ENCODE results near the gene RNASEH1. TPM values are rescaled to one million over a fixed set of nuclear protein-coding genes. Genes with fewer than 3 reads are reported as not detected.

RNASEH1 gene
- total and polyA plus RNA-seq, 2 of the 4 experiments (the other 2 are of a cell fraction) = 23.5 to 23.7 TPM

DNA sequence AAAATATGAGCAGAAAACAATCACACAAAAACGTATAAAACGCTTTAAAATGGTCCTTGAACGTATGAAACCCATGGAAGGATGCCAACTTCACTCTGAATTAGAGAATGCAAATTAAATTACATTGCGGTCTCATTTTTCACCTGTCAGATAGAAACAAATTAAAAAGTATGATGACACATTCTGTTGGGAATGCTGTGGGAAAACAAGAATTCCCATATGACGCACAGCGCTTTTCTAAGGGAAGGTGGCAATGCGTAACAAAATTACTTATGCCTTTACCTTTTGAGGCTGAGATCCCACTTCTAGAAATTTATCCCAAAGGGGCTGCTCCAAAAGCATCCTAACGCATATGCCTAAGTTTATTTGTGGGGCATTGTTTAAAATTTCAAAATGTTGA lies 13.2 kb upstream of the RNASEH1 start:
- Histone ChIP-seq H3K4ac (ENCODE audit: low read depth, low read length) (no peak overlapping the region), H2BK5ac (ENCODE audit: low read depth, low read length, poor library complexity, severe bottlenecking) (no peak overlapping the region), H3K4me3 (ENCODE audit: insufficient read depth, low read depth, low read length) (no peak overlapping the region), H3K56ac (ENCODE audit: extremely low read depth, insufficient read depth, low read length) (no peak overlapping the region), H4K20me1 (ENCODE audit: insufficient read depth, low read length) (peaks cover 11% of the 10 kb centered on the region), H3K9me3 (ENCODE audit: control insufficient read depth, insufficient read depth, low read length) (no peaks in the 10 kb centered on the region), H3K18ac (ENCODE audit: low read depth, low read length) (no peak overlapping the region), H2AK9ac (replicated peaks; ENCODE audit: low read depth, low read length, poor library complexity) (no peak overlapping the region), H2AK5ac (ENCODE audit: low read depth, low read length) (no peak overlapping the region), H4K91ac (ENCODE audit: insufficient read depth, low read depth, low read length) (no peak overlapping the region), H3K4me2 (ENCODE audit: low read depth, low read length) (no peak overlapping the region), H3K9me1 (ENCODE audit: insufficient read depth, low read length) (no peaks in the 10 kb centered on the region), H3K9ac (ENCODE audit: low read depth, low read length) (no peak overlapping the region), H2AFZ (replicated peaks; ENCODE audit: low read length, poor library complexity) (no peak overlapping the region), H3K27ac (ENCODE audit: insufficient read depth, low read length) (no peak overlapping the region), H4K8ac (ENCODE audit: low read depth in 2 of 2, low read length in 2 of 2) (no peak overlapping the region), H4K5ac (ENCODE audit: low read depth, low read length) (no peak overlapping the region; the same call in 1 of the 2 replicates), H3K79me1 (ENCODE audit: low read depth in 1 of 2, low read length in 2 of 2) (peaks cover 0 to 5% of the 10 kb centered on the region in 2 experiments; a peak in 1 of 4 replicates), H3K36me3 (ENCODE audit: control insufficient read depth, insufficient read depth, low read length) (no peaks in the 10 kb centered on the region; the same call in 1 of the 2 replicates), H3K4me1 (ENCODE audit: control insufficient read depth, insufficient read depth, low read length) (no peaks in the 10 kb centered on the region), H3K14ac (replicated peaks; ENCODE audit: low read depth, low read length) (no peak overlapping the region), H2BK15ac (ENCODE audit: low read depth, low read length) (no peak overlapping the region), H3K23ac (ENCODE audit: low read depth, low read length) (no peak overlapping the region), H3K27me3 (ENCODE audit: control insufficient read depth, insufficient read depth, low read length) (no peaks in the 10 kb centered on the region), H2BK120ac (ENCODE audit: low read depth, low read length) (no peak overlapping the region), H2BK20ac (ENCODE audit: low read depth, low read length) (no peak overlapping the region)
- no TSS peak for BruUV-seq (replicated peaks)
- no peak for TF ChIP-seq RCOR1 (IDR thresholded peaks at IDR 0.05; ENCODE audit: insufficient replicate concordance, low read length)
- TF ChIP-seq MAZ (IDR thresholded peaks at IDR 0.05; ENCODE audit: borderline replicate concordance, low read depth, low read length) = no peak
- TF ChIP-seq CHD1 (IDR thresholded peaks at IDR 0.05; ENCODE audit: low read depth, low read length) = no peak
- TF ChIP-seq, protein P1, sequence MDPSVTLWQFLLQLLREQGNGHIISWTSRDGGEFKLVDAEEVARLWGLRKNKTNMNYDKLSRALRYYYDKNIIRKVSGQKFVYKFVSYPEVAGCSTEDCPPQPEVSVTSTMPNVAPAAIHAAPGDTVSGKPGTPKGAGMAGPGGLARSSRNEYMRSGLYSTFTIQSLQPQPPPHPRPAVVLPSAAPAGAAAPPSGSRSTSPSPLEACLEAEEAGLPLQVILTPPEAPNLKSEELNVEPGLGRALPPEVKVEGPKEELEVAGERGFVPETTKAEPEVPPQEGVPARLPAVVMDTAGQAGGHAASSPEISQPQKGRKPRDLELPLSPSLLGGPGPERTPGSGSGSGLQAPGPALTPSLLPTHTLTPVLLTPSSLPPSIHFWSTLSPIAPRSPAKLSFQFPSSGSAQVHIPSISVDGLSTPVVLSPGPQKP (IDR thresholded peaks at IDR 0.05; ENCODE audit: borderline replicate concordance, low read depth, low read length) = no peak
- TF ChIP-seq BHLHE40 (IDR thresholded peaks at IDR 0.05; ENCODE audit: low read depth, low read length) = no peak
- TF ChIP-seq NFE2L2 (IDR thresholded peaks at IDR 0.05; ENCODE audit: low read depth, low read length) = no peak
- TF ChIP-seq CEBPB (IDR thresholded peaks at IDR 0.05; ENCODE audit: low read depth, low read length) = no peak
- no peak for TF ChIP-seq MXI1 (IDR thresholded peaks at IDR 0.05; ENCODE audit: borderline replicate concordance, low read depth, low read length)
- TF ChIP-seq SMC3 (IDR thresholded peaks at IDR 0.05; ENCODE audit: low read depth, low read length) = no peak
- no peak for TF ChIP-seq RAD21 (IDR thresholded peaks at IDR 0.05; ENCODE audit: low read length)
- TF ChIP-seq, protein P2, sequence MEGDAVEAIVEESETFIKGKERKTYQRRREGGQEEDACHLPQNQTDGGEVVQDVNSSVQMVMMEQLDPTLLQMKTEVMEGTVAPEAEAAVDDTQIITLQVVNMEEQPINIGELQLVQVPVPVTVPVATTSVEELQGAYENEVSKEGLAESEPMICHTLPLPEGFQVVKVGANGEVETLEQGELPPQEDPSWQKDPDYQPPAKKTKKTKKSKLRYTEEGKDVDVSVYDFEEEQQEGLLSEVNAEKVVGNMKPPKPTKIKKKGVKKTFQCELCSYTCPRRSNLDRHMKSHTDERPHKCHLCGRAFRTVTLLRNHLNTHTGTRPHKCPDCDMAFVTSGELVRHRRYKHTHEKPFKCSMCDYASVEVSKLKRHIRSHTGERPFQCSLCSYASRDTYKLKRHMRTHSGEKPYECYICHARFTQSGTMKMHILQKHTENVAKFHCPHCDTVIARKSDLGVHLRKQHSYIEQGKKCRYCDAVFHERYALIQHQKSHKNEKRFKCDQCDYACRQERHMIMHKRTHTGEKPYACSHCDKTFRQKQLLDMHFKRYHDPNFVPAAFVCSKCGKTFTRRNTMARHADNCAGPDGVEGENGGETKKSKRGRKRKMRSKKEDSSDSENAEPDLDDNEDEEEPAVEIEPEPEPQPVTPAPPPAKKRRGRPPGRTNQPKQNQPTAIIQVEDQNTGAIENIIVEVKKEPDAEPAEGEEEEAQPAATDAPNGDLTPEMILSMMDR (conservative IDR thresholded peaks at IDR 0.05; ENCODE audit: low read depth, low read length) = no peak
- no peak for TF ChIP-seq FOS (IDR thresholded peaks at IDR 0.05; ENCODE audit: low read depth, low read length)
- TF ChIP-seq RFX5 (IDR thresholded peaks at IDR 0.05; ENCODE audit: low read depth, low read length) = no peak
- no peak for TF ChIP-seq POLR2A (IDR thresholded peaks at IDR 0.05; ENCODE audit: low read depth, low read length)
- TF ChIP-seq MAFK (IDR thresholded peaks at IDR 0.05; ENCODE audit: low read depth, low read length) = no peak
- TF ChIP-seq, protein P3, sequence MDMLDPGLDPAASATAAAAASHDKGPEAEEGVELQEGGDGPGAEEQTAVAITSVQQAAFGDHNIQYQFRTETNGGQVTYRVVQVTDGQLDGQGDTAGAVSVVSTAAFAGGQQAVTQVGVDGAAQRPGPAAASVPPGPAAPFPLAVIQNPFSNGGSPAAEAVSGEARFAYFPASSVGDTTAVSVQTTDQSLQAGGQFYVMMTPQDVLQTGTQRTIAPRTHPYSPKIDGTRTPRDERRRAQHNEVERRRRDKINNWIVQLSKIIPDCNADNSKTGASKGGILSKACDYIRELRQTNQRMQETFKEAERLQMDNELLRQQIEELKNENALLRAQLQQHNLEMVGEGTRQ (IDR thresholded peaks at IDR 0.05; ENCODE audit: low read depth, low read length) = no peak
- in situ Hi-C loops (cut with MboI; ENCODE audit: low sequenced_read_pairs) = no loop called here
- WGBS, 2 experiments (ENCODE audit: extremely low coverage in 2 of 2, insufficient read length in 1 of 2) = no CpG with 5 or more reads among the region's 8 CpGs
- intact Hi-C loops (cut with micrococcal nuclease) = no loop called here
- ChIA-PET CTCF (no interaction called here), POLR2A (ENCODE audit: unreplicated experiment) (no interaction called here)
- ATAC-seq (ENCODE audit: low read depth) (no peak), DNase-seq (peak; percentile 56)
- dilution Hi-C loops (cut with HindIII; ENCODE audit: low sequenced_read_pairs, unreplicated experiment) = no loop called here
